ENCODE data around the gene ROBO1.

The ROBO1 gene

DNA sequence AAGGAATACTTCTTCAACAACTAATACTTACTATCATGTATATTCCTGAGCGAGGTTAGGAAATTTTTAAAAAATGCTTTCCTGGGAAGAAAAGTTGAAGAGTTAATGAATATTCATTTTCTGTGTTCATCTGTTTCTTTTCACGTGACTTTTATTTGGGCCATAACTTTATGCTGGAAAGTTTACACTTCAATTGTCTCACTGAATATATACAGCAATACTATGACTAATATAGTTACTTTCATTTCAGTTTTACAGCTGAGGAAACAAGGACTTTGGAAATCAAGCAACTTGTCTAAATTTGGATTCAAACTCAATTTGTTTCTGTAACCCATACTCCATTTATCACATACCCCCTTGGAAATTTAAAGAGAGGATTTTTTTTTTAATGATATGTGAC is 894.2 kb downstream of the ROBO1 start:
- no peak for DNase-seq (ENCODE audit: low spot score)

DNA sequence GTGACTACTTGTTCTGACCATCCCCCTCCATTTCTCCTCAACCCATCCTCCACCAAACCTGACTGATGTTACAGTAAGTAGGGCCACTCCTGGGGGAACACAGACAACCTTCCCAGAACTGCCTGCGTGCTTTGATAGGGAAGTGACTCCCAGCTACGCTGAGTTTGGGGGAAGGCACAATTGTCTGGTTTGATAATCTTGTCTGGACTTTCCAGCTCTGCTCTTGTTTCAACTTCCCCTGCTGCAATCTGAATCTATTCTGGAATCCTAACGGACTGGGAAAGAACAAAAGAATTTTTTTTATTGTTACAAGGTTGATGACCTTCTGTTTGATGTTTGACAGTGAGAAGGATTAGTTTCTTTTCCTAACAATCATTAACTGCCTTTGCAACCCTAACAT is 895.6 kb downstream of the ROBO1 start:
- no peak for DNase-seq (ENCODE audit: low spot score)

DNA sequence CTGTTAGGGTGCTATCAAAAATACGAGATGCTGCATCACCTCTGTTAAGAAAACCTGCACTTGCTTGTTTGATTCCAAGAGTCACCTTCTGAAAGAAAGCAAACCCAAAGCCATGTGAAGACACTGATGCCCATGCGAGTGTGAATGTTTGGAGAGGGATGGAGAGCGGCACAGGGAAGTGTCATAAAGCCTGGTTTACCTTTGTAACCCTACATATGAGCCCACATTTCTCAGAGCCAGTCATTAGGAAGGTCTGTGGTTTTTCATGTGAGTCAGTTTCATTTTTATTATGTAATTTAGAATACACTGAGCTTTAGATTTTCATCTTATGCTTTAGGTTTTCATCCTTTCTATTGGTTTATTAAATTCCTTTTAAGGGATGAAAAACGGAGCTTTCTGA is 896.8 kb downstream of the ROBO1 start:
- DNase-seq (ENCODE audit: low spot score) = no peak

DNA sequence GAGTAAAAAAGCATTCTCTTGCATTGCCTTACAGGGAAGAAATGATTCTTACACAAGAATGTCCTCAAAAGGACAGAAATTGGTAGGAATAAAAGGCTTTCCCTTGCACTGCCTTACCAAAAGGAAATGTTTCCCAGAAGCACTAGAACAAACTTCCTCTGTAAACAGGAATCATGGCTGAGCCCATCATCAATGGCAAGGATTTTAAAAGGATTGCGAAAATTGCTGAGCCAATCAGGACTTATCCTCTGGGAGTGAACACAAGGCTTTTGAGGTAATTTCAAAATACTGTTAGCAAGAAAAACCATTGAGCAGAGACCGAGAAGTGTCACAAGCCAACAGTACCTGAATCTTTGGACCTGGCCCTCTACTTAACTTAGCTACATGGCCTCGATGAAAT is 897.3 kb downstream of the ROBO1 start:
- no peak for DNase-seq (ENCODE audit: low spot score)

DNA sequence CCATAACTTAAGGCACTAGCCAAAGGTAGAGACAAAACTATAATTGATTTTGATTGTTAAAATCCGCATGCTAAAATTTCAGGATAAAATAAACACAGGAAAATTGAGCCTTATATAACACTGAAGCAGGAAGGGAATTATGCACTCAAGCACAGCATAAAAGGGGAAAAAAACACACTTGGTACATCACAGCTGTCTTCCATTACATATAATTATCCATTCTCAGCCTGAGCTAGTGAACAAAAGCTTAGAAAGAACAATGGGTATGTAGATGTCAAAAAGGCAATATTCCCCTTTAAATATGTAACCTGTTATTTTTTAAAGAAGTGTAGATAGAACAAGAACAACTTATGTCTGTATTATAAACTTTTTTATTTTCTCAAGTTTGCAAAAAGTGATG is 899.2 kb downstream of the ROBO1 start:
- no peak for DNase-seq (ENCODE audit: low spot score)

DNA sequence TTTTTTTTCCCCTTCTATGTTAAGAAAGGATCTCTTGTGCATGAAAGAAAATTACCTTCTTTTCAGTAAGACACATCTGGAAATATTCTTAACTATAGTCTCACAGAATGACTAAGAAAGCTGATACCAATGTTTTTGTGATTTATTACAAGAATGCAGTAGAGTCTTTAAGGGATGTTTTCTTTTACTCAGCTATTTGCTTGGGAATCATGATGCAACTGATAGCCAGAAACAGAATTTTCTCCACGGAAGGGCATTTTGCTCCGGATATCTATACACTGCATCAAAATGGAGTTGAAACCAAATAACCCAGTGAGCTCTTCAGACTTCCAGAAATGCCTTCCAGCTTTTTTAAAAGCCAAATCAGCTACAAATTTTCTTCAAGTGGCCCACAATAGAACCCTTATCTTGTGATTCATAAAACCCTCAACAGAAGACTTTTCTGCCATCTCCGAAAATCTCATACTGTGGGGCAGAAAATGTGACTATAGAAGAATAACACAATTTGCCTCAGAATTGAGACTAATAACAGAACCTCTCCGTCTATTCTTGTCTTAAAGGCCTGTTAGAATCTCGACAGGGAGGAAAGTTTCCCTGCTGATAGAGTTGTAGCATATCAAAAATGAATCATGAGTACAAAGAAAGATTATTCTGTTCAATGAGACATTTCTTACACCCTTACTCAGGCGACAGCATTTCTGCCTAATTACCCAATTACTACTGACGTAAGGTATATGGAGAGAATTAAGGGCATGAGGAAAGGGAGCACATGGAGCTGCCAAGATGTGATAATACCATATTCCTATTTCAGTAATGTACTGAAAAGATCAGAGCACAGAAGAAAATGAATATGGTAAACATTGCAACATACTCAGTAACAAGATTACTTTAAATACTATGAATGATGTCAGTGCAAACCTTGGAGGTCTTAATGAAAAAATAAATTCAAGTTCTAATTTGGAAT is 900.1 kb downstream of the ROBO1 start:
- DNase-seq (ENCODE audit: low spot score) = no peak

DNA sequence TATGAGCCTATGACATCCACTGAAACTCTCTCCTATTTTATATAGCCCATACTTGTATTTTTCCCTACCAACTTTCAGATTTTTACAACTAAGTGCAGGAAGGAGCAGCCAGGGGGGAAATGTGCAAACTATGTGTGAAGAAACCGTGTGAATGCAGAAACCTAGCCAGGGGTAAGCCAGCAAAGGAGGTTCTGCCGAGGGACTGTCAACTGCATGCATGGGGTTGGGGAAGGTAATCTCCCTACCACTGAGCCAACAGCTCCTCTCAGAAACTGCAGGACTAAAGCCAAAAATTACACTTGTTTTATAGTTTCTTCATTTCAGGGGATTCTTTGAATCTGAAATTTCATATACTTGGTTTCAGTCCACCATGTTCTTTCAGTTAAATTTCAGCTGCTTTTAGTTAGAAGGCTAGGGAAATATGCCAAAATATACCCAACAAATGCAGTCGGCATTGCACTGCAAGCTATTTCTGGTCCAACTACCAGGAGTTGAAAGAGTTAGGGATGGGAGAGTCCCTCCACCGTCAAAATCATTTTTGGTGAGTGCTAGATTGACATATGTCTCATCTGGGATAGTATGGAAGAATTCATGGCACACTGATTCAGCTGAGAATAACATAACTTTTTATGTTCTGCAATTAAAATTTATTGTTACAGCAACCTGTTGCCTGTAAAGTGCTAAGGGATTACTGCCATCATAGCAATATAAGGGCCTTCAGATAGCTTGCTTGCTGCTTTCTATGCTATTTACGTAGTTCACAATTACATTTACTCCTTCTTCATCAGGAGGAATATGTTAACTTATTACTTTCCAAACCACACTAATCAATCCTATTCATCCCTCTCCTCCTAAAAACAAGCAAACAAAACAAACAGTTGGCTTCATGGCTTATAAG is 904.2 kb downstream of the ROBO1 start:
- no peak for DNase-seq (ENCODE audit: low spot score)

DNA sequence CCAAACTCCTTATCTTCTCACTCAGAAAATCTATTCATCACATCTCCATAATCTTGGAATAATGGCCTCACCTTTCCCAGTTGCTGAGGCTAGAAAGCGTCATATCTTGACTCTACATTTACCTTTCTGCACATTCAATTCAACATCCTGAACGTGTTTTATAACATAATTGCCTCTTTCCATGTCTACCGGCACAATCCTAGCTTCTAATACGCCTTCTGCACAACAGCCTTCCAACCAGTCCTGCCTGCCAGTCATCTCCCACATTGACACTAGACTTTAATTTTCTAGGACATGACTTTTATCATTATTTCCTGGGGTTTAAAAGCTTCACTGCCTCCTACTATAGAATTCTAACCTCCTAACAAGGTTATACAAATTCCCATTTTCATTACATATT is 906.6 kb downstream of the ROBO1 start:
- no peak for DNase-seq (ENCODE audit: low spot score)

DNA sequence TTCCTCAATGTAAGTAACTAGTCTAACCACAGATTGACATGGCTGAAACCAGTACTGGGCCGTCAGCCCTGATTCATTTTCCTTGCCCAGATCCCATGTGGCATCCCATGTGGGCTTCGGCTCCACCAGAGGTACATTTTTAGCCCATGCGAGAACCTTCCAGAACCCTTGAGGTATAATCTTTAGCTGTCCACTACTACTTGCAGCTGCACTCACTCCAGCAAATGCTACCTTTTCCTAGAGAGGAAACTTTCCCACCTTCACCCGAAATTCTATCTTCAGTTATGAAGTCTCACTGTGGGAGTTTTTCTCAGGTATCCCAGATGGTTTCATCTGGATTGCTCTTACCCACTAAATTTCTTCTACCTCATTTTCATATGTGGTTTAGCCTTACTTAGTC is 907.2 kb downstream of the ROBO1 start:
- DNase-seq (ENCODE audit: low spot score) = no peak

DNA sequence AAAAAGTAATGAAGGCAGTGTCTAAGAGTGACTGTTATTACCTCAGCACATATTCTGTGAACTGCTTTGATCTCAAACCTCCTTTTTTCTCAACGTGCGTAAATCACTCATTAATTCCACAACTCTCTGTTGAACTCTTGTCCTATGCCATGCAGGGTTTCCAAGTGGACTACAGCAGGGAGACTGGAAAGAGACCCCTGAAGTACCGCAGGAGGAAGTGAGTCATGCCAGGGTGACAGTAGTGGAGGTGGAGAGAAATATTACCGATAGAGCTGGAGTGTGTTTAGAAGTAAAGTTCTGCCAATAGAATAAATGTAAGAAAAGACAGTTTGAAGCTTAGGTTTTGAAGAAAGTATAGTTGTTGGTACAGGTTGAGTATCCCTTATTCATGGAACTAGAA is 908.9 kb downstream of the ROBO1 start:
- no peak for DNase-seq (ENCODE audit: low spot score)

DNA sequence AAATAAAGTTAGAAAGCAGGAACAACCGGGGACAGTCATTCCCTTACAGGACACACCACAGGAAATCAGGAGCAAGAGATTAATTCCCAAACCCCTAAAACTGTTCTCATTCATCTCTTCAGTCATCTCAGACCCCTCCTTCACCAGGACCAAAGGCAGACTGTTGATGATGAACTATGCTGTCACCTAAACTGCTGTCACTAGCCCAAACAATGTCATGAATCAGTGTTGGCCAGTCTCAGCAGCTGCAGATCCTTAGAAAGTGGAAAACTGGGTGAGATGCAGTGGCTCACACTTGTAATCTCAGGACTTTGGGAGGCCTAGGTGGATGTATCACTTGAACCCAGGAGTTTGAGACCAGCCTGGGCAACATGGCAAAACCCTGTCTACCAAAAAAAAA is 909.6 kb downstream of the ROBO1 start:
- DNase-seq (ENCODE audit: low spot score) = no peak

DNA sequence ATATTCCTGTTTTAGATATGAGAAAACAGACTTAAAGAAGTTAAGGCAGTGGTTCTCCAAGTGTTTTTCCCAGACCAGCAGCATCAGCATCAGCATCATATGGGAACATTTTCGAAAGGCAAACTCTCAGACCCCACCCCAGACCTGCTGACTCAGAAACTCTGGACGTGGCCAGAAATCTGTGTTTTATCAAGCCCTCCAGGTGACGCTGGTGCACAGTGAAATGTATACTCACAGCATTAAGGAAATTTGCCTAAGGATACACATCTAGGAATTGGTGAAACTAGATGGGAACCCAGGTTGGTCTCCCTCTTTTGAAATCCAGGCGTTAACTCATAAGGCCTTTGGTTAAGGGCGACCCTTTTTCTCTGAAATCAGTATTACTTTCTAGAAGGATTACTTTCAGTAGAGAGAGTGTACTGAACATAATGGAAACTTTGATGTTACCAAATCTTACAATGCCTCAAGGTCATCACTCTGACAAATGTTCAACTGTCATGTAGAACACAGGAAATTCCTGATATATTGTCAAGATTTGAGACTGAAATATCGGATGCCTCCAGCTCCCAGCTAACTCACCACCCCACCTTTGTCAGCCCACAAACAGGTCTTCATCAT is 910.2 kb downstream of the ROBO1 start:
- DNase-seq (ENCODE audit: low spot score) = no peak

DNA sequence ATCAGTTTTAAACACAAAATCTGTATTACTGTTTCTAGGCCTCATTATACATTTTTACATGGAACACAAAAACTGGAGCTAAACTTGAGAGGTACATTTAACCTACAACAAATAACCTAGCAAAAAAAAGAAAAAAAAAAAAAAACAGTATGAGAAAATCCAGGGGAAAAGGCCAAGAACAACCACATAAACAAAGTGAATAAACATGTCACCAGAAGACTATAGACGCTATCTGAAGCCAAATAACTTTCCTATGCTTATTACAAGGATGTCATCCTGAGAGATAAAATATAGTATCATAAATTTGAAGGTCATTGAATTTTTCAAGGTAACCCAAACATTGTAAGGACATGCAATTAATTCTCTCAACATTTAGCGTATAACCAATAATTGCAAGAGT is 911.6 kb downstream of the ROBO1 start:
- DNase-seq (ENCODE audit: low spot score) = no peak

DNA sequence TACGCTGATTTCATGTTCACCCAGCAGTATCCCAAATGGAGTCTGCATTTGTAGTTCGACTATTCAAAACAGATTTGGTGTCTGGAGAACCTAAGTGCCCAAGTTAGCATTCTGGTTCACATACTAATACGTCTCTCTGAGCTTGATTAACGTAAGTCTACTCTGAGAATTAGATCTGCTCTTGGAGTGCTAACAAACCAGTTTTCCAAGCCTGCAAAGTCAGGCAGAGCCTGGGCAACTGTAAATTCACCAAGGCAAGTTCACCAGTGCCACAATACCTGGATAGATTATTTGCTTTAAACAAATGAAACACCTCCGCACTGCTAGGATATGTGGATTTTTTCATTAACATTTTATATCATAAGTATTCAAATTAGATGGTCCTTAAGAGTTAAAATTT is 912.6 kb downstream of the ROBO1 start:
- DNase-seq (ENCODE audit: low spot score) = no peak

DNA sequence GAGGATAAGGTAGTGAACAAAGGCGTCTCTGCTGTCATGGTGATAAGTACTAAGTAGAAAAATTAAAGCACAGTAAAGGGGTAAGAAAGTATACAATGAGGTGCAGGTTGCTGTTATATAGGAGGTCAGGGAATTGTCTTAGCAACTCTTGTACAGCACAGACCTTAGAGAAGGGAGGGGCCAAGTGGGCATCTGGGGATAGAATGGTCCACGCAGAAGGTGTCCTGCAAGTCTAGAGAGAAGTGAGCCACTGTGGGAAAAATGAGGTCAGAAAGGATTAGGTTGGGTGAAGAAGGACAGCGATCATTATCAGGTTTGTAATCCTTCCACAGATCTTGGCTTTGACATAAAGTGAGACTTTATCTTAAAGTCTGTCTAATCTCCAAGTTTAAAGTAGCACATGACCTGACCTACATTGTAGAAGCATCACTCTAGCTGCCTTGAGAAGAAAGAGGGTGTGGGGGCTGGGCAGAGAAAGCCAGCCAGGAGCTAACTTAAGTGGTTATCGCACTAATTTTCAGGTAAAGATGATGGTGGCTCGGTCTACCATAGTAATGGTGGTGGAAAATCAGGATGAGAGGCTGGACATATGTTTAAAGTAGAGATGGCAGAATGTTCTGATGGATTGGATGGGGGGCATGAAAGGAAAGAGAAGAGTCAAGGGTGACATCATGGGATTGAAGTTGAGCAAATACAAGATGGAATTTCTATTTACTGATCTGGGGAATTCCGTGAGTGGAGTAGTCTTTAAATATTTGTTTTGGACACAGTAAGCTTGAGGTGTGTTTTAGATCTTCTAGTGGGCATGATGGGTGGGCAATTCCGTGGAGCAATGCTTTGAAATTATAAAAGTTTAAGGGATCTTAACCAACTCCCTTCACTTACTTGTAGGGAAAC is 919.2 kb downstream of the ROBO1 start:
- no peak for DNase-seq (ENCODE audit: low spot score)

DNA sequence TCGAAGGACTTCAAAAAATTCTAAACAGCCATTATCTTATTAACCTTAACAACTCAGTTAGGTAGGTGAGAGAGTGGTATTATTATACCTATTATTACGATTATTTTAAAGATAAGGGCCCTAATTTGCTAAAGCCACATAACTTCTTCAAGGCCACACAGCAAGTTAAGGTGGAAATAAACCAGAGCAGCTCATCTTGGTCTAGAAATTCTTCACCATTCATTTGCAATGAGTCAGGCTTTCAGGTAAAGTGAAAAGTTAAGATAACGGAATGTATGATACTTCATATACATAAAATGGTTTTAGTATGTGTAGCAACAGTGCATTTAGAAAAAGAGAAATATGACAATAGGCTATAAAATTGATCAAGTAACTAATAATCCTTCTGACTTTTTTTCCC is 920.2 kb downstream of the ROBO1 start:
- no peak for DNase-seq (ENCODE audit: low spot score)

DNA sequence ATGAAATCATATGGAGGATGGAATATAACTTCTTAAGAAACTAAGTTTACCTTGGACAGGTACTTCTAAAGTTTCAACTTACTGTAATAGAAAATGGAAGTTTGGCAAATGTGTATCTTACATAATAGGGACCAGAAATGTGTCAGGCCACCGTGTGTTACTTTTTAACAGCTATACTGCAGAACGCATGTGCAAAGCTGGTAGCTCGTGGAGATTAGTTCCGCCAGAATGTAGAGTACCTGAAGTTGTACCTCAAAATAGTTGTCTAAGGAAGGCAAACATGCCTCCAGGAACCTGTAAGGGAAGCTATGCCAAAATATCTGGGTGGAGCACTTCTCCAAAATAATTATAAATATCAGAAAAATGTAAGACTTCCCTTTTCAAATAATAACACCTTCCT is 920.6 kb downstream of the ROBO1 start:
- DNase-seq (ENCODE audit: low spot score) = no peak

DNA sequence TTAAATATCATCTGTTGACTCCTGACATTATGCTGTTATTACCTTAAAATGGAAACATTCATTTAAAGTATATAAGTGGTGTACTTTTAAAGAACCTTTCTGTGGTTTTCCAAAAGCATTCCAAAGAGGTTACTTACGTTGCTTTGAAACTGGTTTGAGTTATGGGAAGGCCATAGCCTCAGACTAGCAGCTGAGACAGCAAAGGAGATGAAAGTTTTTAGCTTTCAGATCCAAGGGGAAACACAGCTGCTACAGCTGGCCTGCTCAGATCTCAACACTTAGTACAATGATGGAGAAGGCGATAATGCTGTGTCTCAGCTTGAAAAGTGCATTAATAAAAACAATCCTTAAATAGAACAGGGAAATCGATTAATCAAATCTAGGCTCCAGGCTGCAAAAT is 921.1 kb downstream of the ROBO1 start:
- DNase-seq (ENCODE audit: low spot score) = no peak

DNA sequence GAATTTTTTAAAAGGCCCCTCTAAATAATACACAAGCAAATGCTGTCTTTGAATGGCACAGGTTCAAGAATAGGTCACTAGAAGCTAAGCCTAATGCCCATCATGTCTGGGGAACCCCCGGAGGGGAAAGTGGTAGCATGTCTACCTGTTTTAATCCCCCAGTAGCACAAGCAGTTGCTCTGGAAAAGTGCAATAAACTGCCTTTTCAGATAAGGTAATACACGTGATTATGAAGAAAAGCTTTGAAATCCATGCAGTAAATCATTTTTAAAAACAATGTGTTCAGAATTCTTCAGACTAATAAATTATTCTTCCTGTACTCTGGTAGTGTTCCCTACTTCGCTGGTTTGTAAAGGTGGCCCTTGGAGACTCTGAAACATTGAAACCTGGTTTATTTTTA is 922.2 kb downstream of the ROBO1 start:
- no peak for DNase-seq (ENCODE audit: low spot score)

DNA sequence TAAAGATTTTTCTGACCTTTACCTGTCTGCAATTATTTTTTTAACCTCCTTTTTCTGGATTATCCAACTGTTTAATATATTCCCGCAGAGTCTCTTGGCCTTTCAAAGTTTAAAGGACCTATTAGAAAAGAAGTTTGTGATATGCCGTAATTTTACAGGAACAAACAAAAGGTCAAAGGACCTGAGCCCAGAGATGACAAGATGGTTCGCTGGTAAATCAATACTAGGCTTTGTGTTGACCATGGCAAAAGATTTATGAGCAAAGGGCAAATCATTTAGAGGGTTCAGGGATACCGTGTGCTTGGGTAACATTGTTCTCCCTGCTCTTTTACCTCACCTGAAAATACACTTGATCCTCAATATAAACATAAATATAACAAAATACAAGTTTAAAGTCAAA is 923.5 kb downstream of the ROBO1 start:
- DNase-seq (ENCODE audit: low spot score) = no peak

DNA sequence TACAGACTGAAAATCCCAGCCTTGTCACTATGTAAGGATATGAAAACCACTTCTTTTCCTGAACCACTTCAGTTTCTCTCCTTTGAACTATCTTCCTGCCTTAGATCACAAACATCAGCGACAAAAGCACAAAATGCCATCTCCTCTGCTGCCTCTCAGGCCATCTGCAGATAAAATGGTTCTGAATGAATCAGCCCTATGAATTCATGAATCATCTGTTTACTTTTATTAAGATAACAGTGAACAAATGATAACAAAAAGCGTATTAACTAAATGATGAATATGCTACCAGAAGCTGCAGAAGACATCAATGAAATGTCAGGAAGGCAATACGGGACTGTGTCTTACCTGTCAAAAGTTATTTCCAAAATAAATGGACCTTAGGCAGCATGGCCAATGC is 928.1 kb downstream of the ROBO1 start:
- no peak for DNase-seq (ENCODE audit: low spot score)

DNA sequence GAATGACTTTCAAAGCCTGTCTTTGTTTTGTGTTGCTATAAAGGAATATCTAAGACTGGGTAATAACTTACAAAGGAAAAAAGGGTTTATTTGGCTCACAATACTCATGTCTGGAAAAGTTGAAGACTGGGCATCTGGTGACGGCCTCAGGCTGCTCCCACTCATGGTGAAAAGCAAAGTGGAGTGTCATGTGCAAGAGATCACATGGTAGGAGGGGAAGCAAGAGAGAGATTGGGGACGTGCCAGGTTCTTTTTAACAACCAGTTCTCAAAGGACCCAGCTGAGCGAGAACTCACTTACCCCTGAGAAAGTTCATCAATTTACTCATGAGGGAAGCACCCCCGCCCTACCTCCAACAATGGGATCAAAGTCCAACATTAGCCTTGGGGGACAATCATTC is 929.4 kb downstream of the ROBO1 start:
- DNase-seq (ENCODE audit: low spot score) = no peak

Data from kidney capillary endothelial cell (primary cell).